Uterus (tissue), 2 donors: ENCODE measurements around the gene RNF130.

ENCODE experiments used
- POLR2A ChIP-seq, 2 donors: fragments of 450-650 bp; IDR thresholded peaks; one replicate each; pipeline ENCODE4 v1.6.1; 2016; ENCODE audit warnings: antibody characterized with exemption in 2 of 2, mild to moderate bottlenecking in 1 of 2, moderate library complexity in 1 of 2
- TF ChIP-seq, protein P1 (sequence below), 4 experiments: fragments of 200-600 bp in 2 of 4; fragments of 450-650 bp in 2 of 4; sonication (generic) in 2 of 4; IDR thresholded peaks; one replicate each; pipeline ENCODE4 v1.5.1; 2016 to 2019; ENCODE audit warnings: antibody characterized with exemption in 4 of 4, mild to moderate bottlenecking in 2 of 4, moderate library complexity in 1 of 4

DNA sequence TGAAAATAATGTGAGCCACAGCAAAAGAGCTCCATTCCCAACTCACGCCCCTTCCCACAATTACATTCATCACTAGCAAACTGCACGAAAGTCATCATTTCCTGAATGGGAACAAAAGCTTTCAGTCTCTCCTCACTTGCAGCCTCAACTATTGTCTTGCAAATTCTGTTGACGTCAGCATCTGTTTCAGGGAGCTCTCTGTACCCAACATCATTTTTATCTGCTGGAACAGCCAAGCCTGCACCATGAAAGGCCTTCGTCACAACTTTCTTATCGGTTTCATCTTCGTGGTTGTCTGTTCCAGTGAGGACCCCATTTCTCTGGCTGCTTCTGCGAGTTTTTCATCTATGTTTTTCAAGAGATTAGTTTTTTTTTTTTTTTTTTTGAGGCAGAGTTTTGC, 14.3 kb upstream of the RNF130 start:
- TF ChIP-seq, protein P1, sequence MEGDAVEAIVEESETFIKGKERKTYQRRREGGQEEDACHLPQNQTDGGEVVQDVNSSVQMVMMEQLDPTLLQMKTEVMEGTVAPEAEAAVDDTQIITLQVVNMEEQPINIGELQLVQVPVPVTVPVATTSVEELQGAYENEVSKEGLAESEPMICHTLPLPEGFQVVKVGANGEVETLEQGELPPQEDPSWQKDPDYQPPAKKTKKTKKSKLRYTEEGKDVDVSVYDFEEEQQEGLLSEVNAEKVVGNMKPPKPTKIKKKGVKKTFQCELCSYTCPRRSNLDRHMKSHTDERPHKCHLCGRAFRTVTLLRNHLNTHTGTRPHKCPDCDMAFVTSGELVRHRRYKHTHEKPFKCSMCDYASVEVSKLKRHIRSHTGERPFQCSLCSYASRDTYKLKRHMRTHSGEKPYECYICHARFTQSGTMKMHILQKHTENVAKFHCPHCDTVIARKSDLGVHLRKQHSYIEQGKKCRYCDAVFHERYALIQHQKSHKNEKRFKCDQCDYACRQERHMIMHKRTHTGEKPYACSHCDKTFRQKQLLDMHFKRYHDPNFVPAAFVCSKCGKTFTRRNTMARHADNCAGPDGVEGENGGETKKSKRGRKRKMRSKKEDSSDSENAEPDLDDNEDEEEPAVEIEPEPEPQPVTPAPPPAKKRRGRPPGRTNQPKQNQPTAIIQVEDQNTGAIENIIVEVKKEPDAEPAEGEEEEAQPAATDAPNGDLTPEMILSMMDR (IDR thresholded peaks at IDR 0.05) = no peak
- no peak for TF ChIP-seq POLR2A (IDR thresholded peaks at IDR 0.05)
